Nephron progenitor cell (in vitro differentiated cells): ENCODE measurements around the gene E2F1.
"Not testable (repeated sequence)": the region's sequence is repeated elsewhere in the genome, so short reads cannot be mapped to it uniquely, and the experiment has no call there.

Experiments used
- DNase-seq: peaks from one replicate; pipeline ENCODE4 v3.0.0; 2021
- H3K27ac Mint-ChIP-seq: 2 replicates; pipeline ENCODE4 v1.8.0; 2021; ENCODE audit warnings: mild to moderate bottlenecking, moderate library complexity, mixed read lengths
- H3K27me3 Mint-ChIP-seq: 2 replicates; pipeline ENCODE4 v1.8.0; 2021; ENCODE audit warnings: mild to moderate bottlenecking, low read depth, mixed read lengths; ENCODE audit not compliant: poor library complexity
- H3K36me3 Mint-ChIP-seq: 2 replicates; pipeline ENCODE4 v1.8.0; 2021; ENCODE audit warnings: low read depth, mixed read lengths
- H3K4me1 Mint-ChIP-seq: 2 replicates; pipeline ENCODE4 v1.8.0; 2021; ENCODE audit warnings: mixed read lengths
- H3K4me3 Mint-ChIP-seq: 2 replicates; pipeline ENCODE4 v1.8.0; 2021; ENCODE audit warnings: mild to moderate bottlenecking, moderate library complexity, mixed read lengths
- H3K9me3 Mint-ChIP-seq: 2 replicates; pipeline ENCODE4 v1.8.0; 2021; ENCODE audit warnings: mild to moderate bottlenecking, moderate library complexity, mixed read lengths
- CTCF ChIP-seq: fragments of 200-600 bp; sonication (generic); IDR thresholded peaks from 2 replicates; pipeline ENCODE4 v1.5.0; 2021; ENCODE audit warnings: antibody characterized with exemption

The E2F1 gene

GRCh38 chr20:33645072-33645358 is 41.2 kb downstream of the E2F1 start:
- Mint-ChIP-seq H3K27ac (no peak overlapping the region), H3K27me3 (peaks cover 3% of the 10 kb centered on the region), H3K36me3 (peaks cover 46% of the 10 kb centered on the region), H3K9me3 (no peaks in the 10 kb centered on the region), H3K4me3 (no peak overlapping the region), H3K4me1 (peaks cover 37% of the 10 kb centered on the region)
- no peak for DNase-seq
- no peak for TF ChIP-seq CTCF

- no peak overlapping the region for H3K27ac Mint-ChIP-seq
- H3K36me3 Mint-ChIP-seq, result peaks cover 51% of the 10 kb centered on the region
- no peak for DNase-seq
- H3K4me3 Mint-ChIP-seq, result no peak overlapping the region
- peaks cover 32% of the 10 kb centered on the region for H3K4me1 Mint-ChIP-seq
- peaks cover 3% of the 10 kb centered on the region for H3K27me3 Mint-ChIP-seq
- no peaks in the 10 kb centered on the region for H3K9me3 Mint-ChIP-seq
- no peak for TF ChIP-seq CTCF
Observed at GRCh38 chr20:33644313-33645071, 41.7 kb downstream of the E2F1 start.

GRCh38 chr20:33640287-33640686 is 45.9 kb downstream of the E2F1 start:
- no peak for DNase-seq
- Mint-ChIP-seq H3K36me3 (peaks cover 68% of the 10 kb centered on the region), H3K9me3 (no peaks in the 10 kb centered on the region), H3K27ac (peak overlapping the region; percentile 14), H3K4me1 (peaks cover 9% of the 10 kb centered on the region), H3K4me3 (no peak overlapping the region), H3K27me3 (peaks cover 3% of the 10 kb centered on the region)
- TF ChIP-seq CTCF, result no peak

- H3K4me3 Mint-ChIP-seq, result no peak overlapping the region
- peaks cover 62% of the 10 kb centered on the region for H3K36me3 Mint-ChIP-seq
- H3K27me3 Mint-ChIP-seq, result peaks cover 3% of the 10 kb centered on the region
- H3K9me3 Mint-ChIP-seq, result no peaks in the 10 kb centered on the region
- H3K27ac Mint-ChIP-seq, result no peak overlapping the region
- no peak for TF ChIP-seq CTCF
- no peak for DNase-seq
- H3K4me1 Mint-ChIP-seq, result no peaks in the 10 kb centered on the region
Observed at GRCh38 chr20:33636776-33637175, 49.4 kb downstream of the E2F1 start.

GRCh38 chr20:33635341-33635740 is 50.8 kb downstream of the E2F1 start:
- Mint-ChIP-seq H3K27ac (no peak overlapping the region), H3K36me3 (peaks cover 56% of the 10 kb centered on the region), H3K27me3 (no peaks in the 10 kb centered on the region), H3K4me1 (no peaks in the 10 kb centered on the region), H3K9me3 (no peaks in the 10 kb centered on the region), H3K4me3 (no peak overlapping the region)
- DNase-seq, result no peak
- TF ChIP-seq CTCF, result no peak

- H3K9me3 Mint-ChIP-seq, H3K27ac Mint-ChIP-seq, DNase-seq, H3K27me3 Mint-ChIP-seq, H3K4me1 Mint-ChIP-seq, H3K4me3 Mint-ChIP-seq: not testable (repeated sequence)
- H3K36me3 Mint-ChIP-seq, result peaks cover 57% of the 10 kb centered on the region
Observed at GRCh38 chr20:33631910-33632309, 54.3 kb downstream of the E2F1 start.
